Activated naive CD8-positive, alpha-beta T cell (primary cell): ENCODE results near the gene EDIL3.

Experiments used
- H3K27ac Mint-ChIP-seq: one replicate; pipeline ENCODE4 v1.8.0; 2021; ENCODE audit warnings: mixed read lengths
- H3K27me3 Mint-ChIP-seq: one replicate; pipeline ENCODE4 v1.8.0; 2021; ENCODE audit warnings: mixed read lengths
- H3K36me3 Mint-ChIP-seq: one replicate; pipeline ENCODE4 v1.8.0; 2021; ENCODE audit warnings: mixed read lengths
- H3K4me1 Mint-ChIP-seq: one replicate; pipeline ENCODE4 v1.8.0; 2021; ENCODE audit warnings: low read depth, mixed read lengths
- H3K4me3 Mint-ChIP-seq: one replicate; pipeline ENCODE4 v1.8.0; 2021; ENCODE audit warnings: mild to moderate bottlenecking, mixed read lengths
- H3K9me3 Mint-ChIP-seq: one replicate; pipeline ENCODE4 v1.8.0; 2021; ENCODE audit warnings: low read depth, mixed read lengths

Gene EDIL3

GRCh38 chr5:84149094-84149493 is 235.6 kb downstream of the EDIL3 start:
- H3K27ac Mint-ChIP-seq: no peak overlapping the region
- H3K27me3 Mint-ChIP-seq: no peaks in the 10 kb centered on the region
- peaks cover 3% of the 10 kb centered on the region for H3K9me3 Mint-ChIP-seq

GRCh38 chr5:84148651-84149050 is 236.0 kb downstream of the EDIL3 start:
- peaks cover 3% of the 10 kb centered on the region for H3K9me3 Mint-ChIP-seq
- no peaks in the 10 kb centered on the region for H3K4me1 Mint-ChIP-seq
- H3K27me3 Mint-ChIP-seq: no peaks in the 10 kb centered on the region
- no peak overlapping the region for H3K4me3 Mint-ChIP-seq
- H3K36me3 Mint-ChIP-seq: no peaks in the 10 kb centered on the region
- H3K27ac Mint-ChIP-seq: no peak overlapping the region

More at GRCh38 chr5:84149094-84149493, 235.6 kb downstream of the EDIL3 start:
- no peaks in the 10 kb centered on the region for H3K4me1 Mint-ChIP-seq
- no peaks in the 10 kb centered on the region for H3K36me3 Mint-ChIP-seq
- H3K4me3 Mint-ChIP-seq: no peak overlapping the region

- no peak overlapping the region for H3K4me3 Mint-ChIP-seq
- no peaks in the 10 kb centered on the region for H3K27me3 Mint-ChIP-seq
- H3K27ac Mint-ChIP-seq: no peak overlapping the region
- no peaks in the 10 kb centered on the region for H3K36me3 Mint-ChIP-seq
- H3K4me1 Mint-ChIP-seq: no peaks in the 10 kb centered on the region
- H3K9me3 Mint-ChIP-seq: no peaks in the 10 kb centered on the region
Measured at GRCh38 chr5:84137541-84137940, 247.1 kb downstream of the EDIL3 start.

GRCh38 chr5:84131372-84131771 is 253.3 kb downstream of the EDIL3 start:
- H3K4me1 Mint-ChIP-seq: no peaks in the 10 kb centered on the region
- H3K27ac Mint-ChIP-seq: no peak overlapping the region
- no peak overlapping the region for H3K4me3 Mint-ChIP-seq
- H3K27me3 Mint-ChIP-seq: no peaks in the 10 kb centered on the region
- no peaks in the 10 kb centered on the region for H3K36me3 Mint-ChIP-seq
- H3K9me3 Mint-ChIP-seq: peaks cover 4% of the 10 kb centered on the region

GRCh38 chr5:84130006-84130580 is 254.6 kb downstream of the EDIL3 start:
- Mint-ChIP-seq H3K9me3 (peaks cover 4% of the 10 kb centered on the region), H3K4me1 (no peaks in the 10 kb centered on the region), H3K4me3 (no peak overlapping the region), H3K27ac (no peak overlapping the region), H3K36me3 (no peaks in the 10 kb centered on the region), H3K27me3 (no peaks in the 10 kb centered on the region)

- no peak overlapping the region for H3K4me3 Mint-ChIP-seq
- H3K27ac Mint-ChIP-seq: no peak overlapping the region
- no peaks in the 10 kb centered on the region for H3K4me1 Mint-ChIP-seq
- H3K36me3 Mint-ChIP-seq: no peaks in the 10 kb centered on the region
- peaks cover 4% of the 10 kb centered on the region for H3K9me3 Mint-ChIP-seq
- H3K27me3 Mint-ChIP-seq: no peaks in the 10 kb centered on the region
Measured at GRCh38 chr5:84125216-84125615, 259.5 kb downstream of the EDIL3 start.

GRCh38 chr5:84119252-84119651 is 265.4 kb downstream of the EDIL3 start:
- H3K4me3 Mint-ChIP-seq: no peak overlapping the region
- no peaks in the 10 kb centered on the region for H3K9me3 Mint-ChIP-seq
- no peaks in the 10 kb centered on the region for H3K36me3 Mint-ChIP-seq
- H3K27ac Mint-ChIP-seq: no peak overlapping the region
- no peaks in the 10 kb centered on the region for H3K4me1 Mint-ChIP-seq
- H3K27me3 Mint-ChIP-seq: no peaks in the 10 kb centered on the region

GRCh38 chr5:84118551-84118950 is 266.1 kb downstream of the EDIL3 start:
- no peaks in the 10 kb centered on the region for H3K9me3 Mint-ChIP-seq
- H3K27ac Mint-ChIP-seq: no peak overlapping the region
- H3K36me3 Mint-ChIP-seq: no peaks in the 10 kb centered on the region

GRCh38 chr5:84115727-84116126 is 269.0 kb downstream of the EDIL3 start:
- H3K4me1 Mint-ChIP-seq: no peaks in the 10 kb centered on the region
- no peak overlapping the region for H3K27ac Mint-ChIP-seq
- no peak overlapping the region for H3K4me3 Mint-ChIP-seq
- H3K27me3 Mint-ChIP-seq: no peaks in the 10 kb centered on the region
- no peaks in the 10 kb centered on the region for H3K9me3 Mint-ChIP-seq
- no peaks in the 10 kb centered on the region for H3K36me3 Mint-ChIP-seq

More at GRCh38 chr5:84118551-84118950, 266.1 kb downstream of the EDIL3 start:
- Mint-ChIP-seq H3K4me1 (no peaks in the 10 kb centered on the region), H3K4me3 (no peak overlapping the region), H3K27me3 (no peaks in the 10 kb centered on the region)

GRCh38 chr5:84113246-84114105 is 271.2 kb downstream of the EDIL3 start:
- Mint-ChIP-seq H3K27me3 (no peaks in the 10 kb centered on the region), H3K27ac (no peak overlapping the region)

GRCh38 chr5:84092738-84093137 is 291.9 kb downstream of the EDIL3 start:
- no peaks in the 10 kb centered on the region for H3K4me1 Mint-ChIP-seq
- H3K27me3 Mint-ChIP-seq: no peaks in the 10 kb centered on the region
- H3K36me3 Mint-ChIP-seq: no peaks in the 10 kb centered on the region

More at GRCh38 chr5:84113246-84114105, 271.2 kb downstream of the EDIL3 start:
- no peaks in the 10 kb centered on the region for H3K36me3 Mint-ChIP-seq
- H3K4me1 Mint-ChIP-seq: no peaks in the 10 kb centered on the region
- H3K4me3 Mint-ChIP-seq: no peak overlapping the region
- peaks cover 6% of the 10 kb centered on the region for H3K9me3 Mint-ChIP-seq

GRCh38 chr5:84091127-84091799 is 293.4 kb downstream of the EDIL3 start:
- Mint-ChIP-seq H3K4me1 (no peaks in the 10 kb centered on the region), H3K4me3 (no peak overlapping the region), H3K9me3 (peaks cover 5% of the 10 kb centered on the region), H3K27ac (no peak overlapping the region), H3K36me3 (no peaks in the 10 kb centered on the region), H3K27me3 (no peaks in the 10 kb centered on the region)

More at GRCh38 chr5:84092738-84093137, 291.9 kb downstream of the EDIL3 start:
- no peak overlapping the region for H3K4me3 Mint-ChIP-seq
- H3K27ac Mint-ChIP-seq: no peak overlapping the region
- peaks cover 5% of the 10 kb centered on the region for H3K9me3 Mint-ChIP-seq

GRCh38 chr5:84088996-84089395 is 295.7 kb downstream of the EDIL3 start:
- H3K36me3 Mint-ChIP-seq: no peaks in the 10 kb centered on the region
- no peak overlapping the region for H3K27ac Mint-ChIP-seq
- no peaks in the 10 kb centered on the region for H3K27me3 Mint-ChIP-seq
- peaks cover 5% of the 10 kb centered on the region for H3K9me3 Mint-ChIP-seq
- H3K4me1 Mint-ChIP-seq: no peaks in the 10 kb centered on the region
- no peak overlapping the region for H3K4me3 Mint-ChIP-seq

GRCh38 chr5:84086511-84086910 is 298.2 kb downstream of the EDIL3 start:
- Mint-ChIP-seq H3K36me3 (no peaks in the 10 kb centered on the region), H3K27me3 (no peaks in the 10 kb centered on the region), H3K4me3 (no peak overlapping the region), H3K27ac (no peak overlapping the region), H3K4me1 (no peaks in the 10 kb centered on the region), H3K9me3 (no peaks in the 10 kb centered on the region)

- Mint-ChIP-seq H3K9me3 (no peaks in the 10 kb centered on the region), H3K27me3 (no peaks in the 10 kb centered on the region), H3K27ac (no peak overlapping the region), H3K4me1 (no peaks in the 10 kb centered on the region), H3K4me3 (no peak overlapping the region), H3K36me3 (no peaks in the 10 kb centered on the region)
Measured at GRCh38 chr5:84085387-84086041, 299.2 kb downstream of the EDIL3 start.
